Body of pancreas (tissue), 4 donors: ENCODE results near the gene PAK5. TPM values are rescaled to one million over a fixed set of nuclear protein-coding genes. Genes with fewer than 3 reads are reported as not detected.

Source experiments
- ATAC-seq: fragments of 150-250 bp; one replicate; pipeline ENCODE4 v1.9.1; 2016
- DNase-seq, 4 donors: peaks; one replicate each; pipeline ENCODE4 v3.0.0-alpha.2; 2019
- H3K27ac ChIP-seq, 4 donors: fragments of 200-600 bp; sonication (generic); 1 replicate in 3 of 4; 2 replicates in 1 of 4; pipeline versions ENCODE4 v1.5.1 to v1.6.1; 2016 to 2019; ENCODE audit warnings: mild to moderate bottlenecking in 1 of 4, mixed read lengths in 1 of 4, moderate library complexity in 1 of 4
- H3K27me3 ChIP-seq, 2 donors: fragments of 200-600 bp; sonication (generic); one replicate each; pipeline ENCODE4 v1.6.0; 2016; ENCODE audit warnings: mild to moderate bottlenecking in 1 of 2
- H3K36me3 ChIP-seq, 2 donors: fragments of 200-600 bp; sonication (generic); replicated peaks in 1 of 2; 2 replicates each; pipeline ENCODE4 v1.5.1; 2016; ENCODE audit warnings: low read depth in 2 of 2; ENCODE audit not compliant: insufficient read depth in 1 of 2
- H3K4me1 ChIP-seq: fragments of 200-600 bp; sonication (generic); one replicate; pipeline ENCODE4 v1.6.0; 2016
- H3K4me3 ChIP-seq, 2 donors: fragments of 200-600 bp; sonication (generic); 1 replicate in 1 of 2; 2 replicates in 1 of 2; pipeline ENCODE4 v1.5.1; 2016 to 2019
- H3K9me3 ChIP-seq, 3 donors: fragments of 200-600 bp; sonication (generic); 1 replicate in 2 of 3; 2 replicates in 1 of 3; pipeline ENCODE4 v1.5.1; 2016
- CTCF ChIP-seq, 7 experiments: fragments of 450-650 bp in 4 of 7; fragments of 200-600 bp in 3 of 7; sonication (generic) in 3 of 7; IDR thresholded peaks; one replicate each; pipeline ENCODE4 v1.5.1; 2016 to 2019; ENCODE audit warnings: antibody characterized with exemption in 7 of 7
- POLR2A ChIP-seq, 3 donors: fragments of 450-650 bp; IDR thresholded peaks; one replicate each; pipeline ENCODE4 v1.6.1; 2016; ENCODE audit warnings: antibody characterized with exemption in 3 of 3, mild to moderate bottlenecking in 2 of 3
- WGBS, 2 donors: methylation state at CpG; one replicate each; pipeline ENCODE4 v1.1.5; 2017; 5-methylcytosine and 5-hydroxymethylcytosine counted together
- intact Hi-C: fragments of 100-400 bp; cut with DNase I; formaldehyde crosslinking; loops from one replicate; pipeline ENCODE4 v1.15.1; 2023
- total RNA-seq, 2 donors: library from RNA; depleted of rRNA; stranded (reverse); fragments of >200 nt; gene quantifications; one replicate each; pipeline ENCODE4 v1.1.0, GENCODE V29; 2016

The PAK5 gene
- total RNA-seq, 2 donors from 2014 or later = 0.33 to 0.52 TPM

GRCh38 chr20:9723501-9724202, 115.2 kb downstream of the PAK5 start:
- 68 to 74% methylated on average over 7 of the region's 7 CpGs for WGBS, 2 donors

GRCh38 chr20:9711872-9712271, 127.0 kb downstream of the PAK5 start:
- TF ChIP-seq CTCF (IDR thresholded peaks at IDR 0.05) (no peak), POLR2A (IDR thresholded peaks at IDR 0.05) (no peak)
- no peak for ATAC-seq
- H3K4me1 ChIP-seq = no peaks in the 10 kb centered on the region
- H3K27me3 ChIP-seq = no peaks in the 10 kb centered on the region
- no peak overlapping the region for H3K27ac ChIP-seq
- H3K4me3 ChIP-seq = no peak overlapping the region
- intact Hi-C loops = no loop called here
- H3K9me3 ChIP-seq = no peaks in the 10 kb centered on the region
- no peaks in the 10 kb centered on the region for H3K36me3 ChIP-seq
- DNase-seq = no peak
- 46 to 59% methylated on average over 2 of the region's 2 CpGs for WGBS, 2 donors

More at GRCh38 chr20:9723501-9724202, 115.2 kb downstream of the PAK5 start:
- Histone ChIP-seq H3K27me3 (no peaks in the 10 kb centered on the region), H3K9me3 (no peaks in the 10 kb centered on the region), H3K27ac (no peak overlapping the region), H3K4me1 (no peaks in the 10 kb centered on the region), H3K36me3 (no peaks in the 10 kb centered on the region), H3K4me3 (no peak overlapping the region)
- DNase-seq (no peak), ATAC-seq (no peak)
- TF ChIP-seq CTCF (IDR thresholded peaks at IDR 0.05) (no peak), POLR2A (IDR thresholded peaks at IDR 0.05) (no peak)
- intact Hi-C loops = no loop called here

GRCh38 chr20:9710685-9711084, 128.2 kb downstream of the PAK5 start:
- Histone ChIP-seq H3K9me3 (no peaks in the 10 kb centered on the region), H3K36me3 (no peaks in the 10 kb centered on the region), H3K4me1 (no peaks in the 10 kb centered on the region), H3K27ac (no peak overlapping the region), H3K4me3 (no peak overlapping the region), H3K27me3 (no peaks in the 10 kb centered on the region)
- ATAC-seq (no peak), DNase-seq (no peak)
- TF ChIP-seq CTCF (IDR thresholded peaks at IDR 0.05) = no peak
- TF ChIP-seq POLR2A (IDR thresholded peaks at IDR 0.05) = no peak
- intact Hi-C loops = no loop called here
- WGBS, 2 donors = 28 to 35% methylated on average over 3 of the region's 3 CpGs

- no peak overlapping the region for H3K4me3 ChIP-seq
- no peak for TF ChIP-seq POLR2A (IDR thresholded peaks at IDR 0.05)
- no peak for TF ChIP-seq CTCF (IDR thresholded peaks at IDR 0.05)
- H3K27me3 ChIP-seq = no peaks in the 10 kb centered on the region
- H3K36me3 ChIP-seq = no peaks in the 10 kb centered on the region
- 57 to 63% methylated on average over 4 of the region's 4 CpGs for WGBS, 2 donors
- DNase-seq (no peak), ATAC-seq (no peak)
- intact Hi-C loops = no loop called here
- no peak overlapping the region for H3K27ac ChIP-seq
- no peaks in the 10 kb centered on the region for H3K4me1 ChIP-seq
- H3K9me3 ChIP-seq = no peaks in the 10 kb centered on the region
These were observed 133.0 kb downstream of the PAK5 start for GRCh38 chr20:9705722-9706476.
